GM12878 (cell line): ENCODE data around the gene PKM. TPM values are rescaled to one million over a fixed set of nuclear protein-coding genes. Genes with fewer than 3 reads are reported as not detected.
A peak's percentile ranks its signal among the peaks of the same experiment; 100 is the strongest.

Experiments
- ATAC-seq: fragments of 200-7000 bp; cut with Tn5 transposase; 3 replicates; pipeline ENCODE4 v1.9.1; 2020; ENCODE audit warnings: mild to moderate bottlenecking, moderate library complexity
- BruUV-seq: library from RNA; stranded (reverse); fragments of 400-500 nt; replicated peaks from 2 replicates; lab custom pipeline; 2021; lab: Mats Ljungman, UMichigan
- CTCF ChIA-PET: fragments of 300-600 bp; sonication (Branson Sonifier 250); formaldehyde crosslinking; extraction: SDS; loops from one replicate; lab custom pipeline; 2021; ENCODE audit warnings: inconsistent platforms; lab: Yijun Ruan, JAX
- POLR2A ChIA-PET: fragments of 350-600 bp; formaldehyde crosslinking; extraction: SDS; loops from one replicate; lab custom pipeline; 2021; ENCODE audit warnings: inconsistent platforms; lab: Charles Lee
- RAD21 ChIA-PET: fragments of 300-600 bp; sonication (Branson Sonifier 250); formaldehyde crosslinking; loops from one replicate; lab custom pipeline; 2023; ENCODE audit warnings: antibody characterized with exemption; ENCODE audit not compliant: unreplicated experiment; lab: Charles Lee
- SMC1A ChIA-PET: fragments of 300-600 bp; sonication (Branson Sonifier 250); formaldehyde crosslinking; loops from one replicate; lab custom pipeline; 2023; ENCODE audit not compliant: unreplicated experiment, uncharacterized antibody; lab: Charles Lee
- DNase-seq: peaks from one replicate; pipeline ENCODE4 v3.0.0-alpha.2; 2011; ENCODE audit warnings: low read depth, low spot score
- FAIRE-seq: peaks from 3 replicates; lab custom pipeline; 2011; peaks lifted over from hg19 to GRCh38; lab: Jason Lieb, UNC
- H2AFZ ChIP-seq: 2 replicates; pipeline ENCODE4 v1.6.0; 2011; ENCODE audit warnings: low read depth, low read length, control low read depth; ENCODE audit not compliant: control insufficient read depth
- H3K27ac ChIP-seq: 2 replicates; pipeline ENCODE4 v1.5.1; 2011; ENCODE audit warnings: control low read depth; ENCODE audit not compliant: control insufficient read depth, insufficient read depth
- H3K27me3 ChIP-seq, 2 experiments: replicated peaks in 1 of 2; 2 replicates each; pipeline versions ENCODE4 v1.6.0 to v1.6.1; 2011; ENCODE audit warnings: low read length in 1 of 2; ENCODE audit not compliant: control insufficient read depth in 2 of 2, insufficient read depth in 2 of 2
- H3K36me3 ChIP-seq, 2 experiments: 2 replicates each; pipeline ENCODE4 v1.5.1; 2011; ENCODE audit warnings: low read length in 1 of 2; ENCODE audit not compliant: control insufficient read depth in 2 of 2, insufficient read depth in 2 of 2
- H3K4me1 ChIP-seq: 2 replicates; pipeline ENCODE4 v1.6.1; 2011; ENCODE audit warnings: mild to moderate bottlenecking, low read length, moderate library complexity, mixed read lengths; ENCODE audit not compliant: control insufficient read depth, insufficient read depth
- H3K4me2 ChIP-seq: 2 replicates; pipeline ENCODE4 v1.6.0; 2011; ENCODE audit warnings: control low read depth; ENCODE audit not compliant: control insufficient read depth, insufficient read depth
- H3K4me3 ChIP-seq: fragments of 200-600 bp; sonication (generic); 2 replicates; pipeline ENCODE4 v1.5.1; 2016
- H3K79me2 ChIP-seq: 2 replicates; pipeline ENCODE4 v1.6.0; 2011; ENCODE audit warnings: low read length; ENCODE audit not compliant: control insufficient read depth, insufficient read depth
- H3K9ac ChIP-seq: 2 replicates; pipeline ENCODE4 v1.8.0; 2011; ENCODE audit warnings: low read length, control low read depth, mixed read lengths; ENCODE audit not compliant: control insufficient read depth, insufficient read depth
- H3K9me3 ChIP-seq: replicated peaks from 3 replicates; pipeline ENCODE4 v1.5.1; 2011; ENCODE audit warnings: mild to moderate bottlenecking, low read length; ENCODE audit not compliant: control insufficient read depth, insufficient read depth
- H4K20me1 ChIP-seq: 2 replicates; pipeline ENCODE4 v1.6.0; 2011; ENCODE audit not compliant: control insufficient read depth, insufficient read depth
- CBFB ChIP-seq: IDR thresholded peaks from 2 replicates; pipeline ENCODE4 v1.6.1; 2016; ENCODE audit warnings: antibody characterized with exemption, low read depth
- GATAD2B ChIP-seq: fragments of 450-650 bp; conservative IDR thresholded peaks from 2 replicates; pipeline ENCODE4 v1.6.1; 2017; ENCODE audit warnings: low read depth, mild to moderate bottlenecking, moderate library complexity
- JUNB ChIP-seq: IDR thresholded peaks from 2 replicates; pipeline ENCODE4 v1.6.1; 2016; ENCODE audit warnings: antibody characterized with exemption, mild to moderate bottlenecking
- MEF2A ChIP-seq: IDR thresholded peaks from 2 replicates; pipeline ENCODE4 v1.6.1; 2011; ENCODE audit warnings: low read depth, mild to moderate bottlenecking, low read length, moderate library complexity; ENCODE audit not compliant: insufficient read depth
- MXI1 ChIP-seq: fragments of 150-350 bp; IDR thresholded peaks from 2 replicates; pipeline ENCODE4 v1.6.1; 2011; ENCODE audit warnings: low read depth, mild to moderate bottlenecking, inconsistent platforms, low read length, improper control_type of control experiment
- NFIC ChIP-seq: IDR thresholded peaks from 2 replicates; pipeline ENCODE4 v1.6.1; 2012; ENCODE audit warnings: low read depth, mild to moderate bottlenecking, inconsistent platforms, low read length, moderate library complexity
- NR2F1 ChIP-seq: fragments of 450-650 bp; conservative IDR thresholded peaks from 2 replicates; pipeline ENCODE4 v1.6.1; 2017; ENCODE audit warnings: mild to moderate bottlenecking
- RUNX3 ChIP-seq: IDR thresholded peaks from 2 replicates; pipeline ENCODE4 v1.6.1; 2012; ENCODE audit warnings: low read length, inconsistent platforms
- SMARCA5 ChIP-seq: fragments of 450-650 bp; IDR thresholded peaks from 2 replicates; pipeline ENCODE4 v1.6.1; 2017; ENCODE audit warnings: mild to moderate bottlenecking
- WGBS: methylation state at CpG from one replicate; pipeline ENCODE4 v1.1.6; 2016; ENCODE audit warnings: low lambda C conversion rate; ENCODE audit not compliant: insufficient replicate concordance, insufficient coverage; ENCODE audit errors: missing lambda C conversion rate; 5-methylcytosine and 5-hydroxymethylcytosine counted together
- in situ Hi-C: fragments of 300-500 bp; cut with MboI; formaldehyde crosslinking; loops from 9 replicates; pipeline ENCODE4 v1.14.3; 2018; ENCODE audit warnings: mixed read lengths
- intact Hi-C: fragments of 100-400 bp; cut with micrococcal nuclease; formaldehyde crosslinking; loops from one replicate; pipeline ENCODE4 v1.14.2; 2022; ENCODE audit not compliant: unreplicated experiment
- polyA plus RNA-seq, 11 experiments: library from polyadenylated mRNA; depleted of rRNA in 4 of 11; unstranded in 6 of 11; stranded (reverse) in 5 of 11; fragments of >200 nt; fragmentation: Nextera tagmentation in 4 of 11; fragmentation: Illumina TruSeq in 1 of 11; extraction: Ambion mirVana in 4 of 11; extraction: Trizol in 1 of 11; gene quantifications; 1 replicate in 1 of 11; 2 replicates in 10 of 11; pipeline versions ENCODE4 v1.2.1 to v1.2.3, GENCODE V29; 2011 to 2016; ENCODE audit warnings: inconsistent platforms in 2 of 11, missing spikeins in 2 of 11, low read depth in 1 of 11
- total RNA-seq, 4 experiments: library from RNA; depleted of rRNA in 3 of 4; stranded (reverse); fragments of >200 nt in 3 of 4; fragmentation: Illumina TruSeq in 1 of 4; extraction: Trizol in 1 of 4; gene quantifications; 2 replicates each; pipeline versions ENCODE4 v1.2.1 to v1.2.3, GENCODE V29; 2013 to 2021

The PKM gene
- total and polyA plus RNA-seq, 10 of the 15 experiments (the other 5 are each of a cell fraction or from before 2014, with no cell fraction given) = 491 to 2,011 (median 1,433) TPM

DNA sequence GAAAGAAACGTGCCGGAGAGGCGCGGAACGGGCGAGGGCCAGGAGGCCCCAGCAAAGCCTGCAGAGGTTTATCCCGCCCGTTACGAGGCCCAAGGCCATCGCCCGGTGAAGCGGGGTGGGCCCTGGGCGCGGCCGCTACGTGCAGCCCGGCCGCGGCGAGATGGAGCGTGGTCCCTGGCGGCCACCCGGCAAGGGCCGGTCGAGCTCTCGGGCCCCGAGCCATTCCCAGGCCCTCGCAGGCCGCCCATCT is 1.1 kb downstream of the PKM start:
- CTCF ChIA-PET = interaction anchor here (0.5 to 1.1 kb wide), 3 partner anchors 10 to 483 kb away, joined by 3 read pairs; no protein-coding TSS in a partner anchor
- no peaks in the 10 kb centered on the region for H3K9me3 ChIP-seq
- POLR2A ChIA-PET = interaction anchor here (0.5 to 1.3 kb wide), 3 partner anchors 37 to 43 kb away, joined by 3 read pairs; no protein-coding TSS in a partner anchor
- no TSS peak for BruUV-seq
- TF ChIP-seq GATAD2B (peak; percentile 54; the same call in 1 of the 2 replicates), NR2F1 (peak; percentile 53; the same call in 1 of the 2 replicates), RUNX3 (no peak), MEF2A (no peak), MXI1 (peak; percentile 18; the same call in 1 of the 2 replicates), NFIC (no peak), SMARCA5 (peak; percentile 25; the same call in 1 of the 2 replicates), CBFB (no peak), JUNB (no peak)
- FAIRE-seq (no peak), DNase-seq (no peak), ATAC-seq (no peak)
- WGBS = under 1% methylated on average over 21 of the region's 29 CpGs
- peak overlapping the region; percentile 97 for H3K27ac ChIP-seq
- peaks cover 0 to 14% of the 10 kb centered on the region in 2 experiments; a peak in 2 of 4 replicates for H3K36me3 ChIP-seq
- RAD21 ChIA-PET = interaction anchor here (0.6 to 1.6 kb wide), 4 partner anchors 28 to 1695 kb away, joined by 3 to 5 read pairs (median 3); no protein-coding TSS in a partner anchor
- peaks cover 73% of the 10 kb centered on the region for H3K79me2 ChIP-seq
- intact Hi-C loops = loop anchor here (5.0 kb wide), 1 partner anchor 242 kb away; the partner anchor contains the start of gene ARIH1
- H3K4me1 ChIP-seq = peaks cover 9% of the 10 kb centered on the region; the same call in 1 of the 2 replicates
- H3K9ac ChIP-seq = peak overlapping the region; percentile 95
- H4K20me1 ChIP-seq = no peaks in the 10 kb centered on the region
- H3K4me2 ChIP-seq = peak overlapping the region; percentile 51; the same call in 1 of the 2 replicates
- SMC1A ChIA-PET = no interaction called here
- no peak overlapping the region for H2AFZ ChIP-seq
- peak overlapping the region; percentile 96 for H3K4me3 ChIP-seq
- in situ Hi-C loops = no loop called here
- H3K27me3 ChIP-seq = no peaks in the 10 kb centered on the region
